HEK293 (cell line): ENCODE data around the gene HIVEP2.
A peak's percentile ranks its signal among the peaks of the same experiment; 100 is the strongest.

Experiments
- CTCF ChIA-PET: fragments of 350-600 bp; formaldehyde crosslinking; extraction: SDS; loops from one replicate; lab custom pipeline; 2021; ENCODE audit warnings: antibody characterized with exemption; lab: Yijun Ruan, JAX
- POLR2A ChIA-PET: fragments of 300-600 bp; formaldehyde crosslinking; extraction: SDS; loops from one replicate; lab custom pipeline; 2020; ENCODE audit warnings: antibody characterized with exemption, inconsistent platforms; lab: Yijun Ruan, JAX
- H3K27ac ChIP-seq: fragments of 200-500 bp; sonication (Bioruptor generic); 2 replicates; pipeline ENCODE4 v1.5.1; 2014; ENCODE audit warnings: low read depth, low read length, control low read depth, inconsistent platforms; ENCODE audit errors: extremely low read depth
- H3K36me3 ChIP-seq, 2 experiments: fragments of 200-500 bp in 1 of 2; sonication (Bioruptor generic) in 1 of 2; 1 replicate in 1 of 2; 2 replicates in 1 of 2; pipeline ENCODE4 v1.5.1; 2014 to 2017; ENCODE audit warnings: inconsistent platforms in 2 of 2, low read length in 2 of 2; ENCODE audit not compliant: control insufficient read depth in 2 of 2, insufficient read depth in 1 of 2
- H3K4me1 ChIP-seq: fragments of 200-500 bp; sonication (Bioruptor generic); 2 replicates; pipeline ENCODE4 v1.5.1; 2014; ENCODE audit warnings: mild to moderate bottlenecking, low read length, inconsistent platforms; ENCODE audit not compliant: control insufficient read depth, insufficient read depth
- H3K4me3 ChIP-seq: 2 replicates; pipeline ENCODE4 v1.5.1; 2011; ENCODE audit warnings: low read depth, mild to moderate bottlenecking, control low read depth, low read length, moderate library complexity
- H3K9me3 ChIP-seq: fragments of 200-500 bp; sonication (Bioruptor generic); 2 replicates; pipeline ENCODE4 v1.5.1; 2014; ENCODE audit warnings: low read depth, low read length, inconsistent platforms; ENCODE audit not compliant: control insufficient read depth, insufficient read depth
- GLIS2 ChIP-seq: fragments of 450-650 bp; formaldehyde crosslinking; IDR thresholded peaks from 2 replicates; pipeline ENCODE4 v1.5.1; 2016; ENCODE audit warnings: missing biosample characterization, missing genetic modification characterization
- MEIS1 ChIP-seq: sonication (generic); formaldehyde crosslinking; IDR thresholded peaks from 2 replicates; pipeline ENCODE4 v1.8.1; 2022; ENCODE audit warnings: missing genetic modification reagents, mild to moderate bottlenecking, borderline replicate concordance
- OSR2 ChIP-seq: fragments of 450-650 bp; formaldehyde crosslinking; IDR thresholded peaks from 2 replicates; pipeline ENCODE4 v1.5.1; 2016; ENCODE audit warnings: missing biosample characterization, missing genetic modification characterization
- PRDM1 ChIP-seq: fragments of 450-650 bp; formaldehyde crosslinking; IDR thresholded peaks from 2 replicates; pipeline ENCODE4; 2016; ENCODE audit warnings: missing biosample characterization, missing genetic modification characterization
- RBAK ChIP-seq: fragments of 450-650 bp; formaldehyde crosslinking; IDR thresholded peaks from 2 replicates; pipeline ENCODE4 v1.5.1; 2016; ENCODE audit warnings: missing biosample characterization, missing genetic modification characterization
- REPIN1 ChIP-seq: fragments of 450-650 bp; formaldehyde crosslinking; IDR thresholded peaks from 2 replicates; pipeline ENCODE4 v1.5.1; 2017; ENCODE audit warnings: missing biosample characterization, missing genetic modification characterization, low read depth
- SETDB1 ChIP-seq: IDR thresholded peaks from one replicate; pipeline ENCODE4 v1.6.1; 2017; ENCODE audit warnings: mild to moderate bottlenecking, low read length, moderate library complexity, mixed read lengths; ENCODE audit not compliant: insufficient read length
- SP7 ChIP-seq: fragments of 450-650 bp; formaldehyde crosslinking; IDR thresholded peaks from 2 replicates; pipeline ENCODE4 v1.5.1; 2016; ENCODE audit warnings: missing biosample characterization, missing genetic modification characterization
- ZBTB21 ChIP-seq: fragments of 450-650 bp; formaldehyde crosslinking; IDR thresholded peaks from 2 replicates; pipeline ENCODE4 v1.5.1; 2017; ENCODE audit warnings: missing biosample characterization, missing genetic modification characterization
- ZBTB8A ChIP-seq: fragments of 450-650 bp; formaldehyde crosslinking; IDR thresholded peaks from 2 replicates; pipeline ENCODE4 v1.5.1; 2016; ENCODE audit warnings: missing biosample characterization, missing genetic modification characterization
- ZFP69B ChIP-seq: fragments of 450-650 bp; formaldehyde crosslinking; IDR thresholded peaks from 2 replicates; pipeline ENCODE4 v1.5.1; 2016; ENCODE audit warnings: missing biosample characterization, missing genetic modification characterization
- ZNF10 ChIP-seq: fragments of 450-650 bp; formaldehyde crosslinking; IDR thresholded peaks from 2 replicates; pipeline ENCODE4 v1.5.1; 2017; ENCODE audit warnings: missing biosample characterization, missing genetic modification characterization
- ZNF121 ChIP-seq: fragments of 450-650 bp; formaldehyde crosslinking; IDR thresholded peaks from 2 replicates; pipeline ENCODE4 v1.5.1; 2016; ENCODE audit warnings: missing biosample characterization, missing genetic modification characterization
- ZNF184 ChIP-seq: fragments of 450-650 bp; IDR thresholded peaks from 2 replicates; pipeline ENCODE4 v1.5.1; 2018; ENCODE audit warnings: missing biosample characterization, mild to moderate bottlenecking, missing genetic modification characterization
- ZNF214 ChIP-seq: fragments of 450-650 bp; formaldehyde crosslinking; IDR thresholded peaks from 2 replicates; pipeline ENCODE4 v1.5.1; 2017; ENCODE audit warnings: missing biosample characterization, mild to moderate bottlenecking, missing genetic modification characterization, borderline replicate concordance
- ZNF433 ChIP-seq: fragments of 450-650 bp; formaldehyde crosslinking; IDR thresholded peaks from 2 replicates; pipeline ENCODE4 v1.5.1; 2016; ENCODE audit warnings: missing biosample characterization, missing genetic modification characterization, low read depth
- ZNF501 ChIP-seq: fragments of 450-650 bp; formaldehyde crosslinking; IDR thresholded peaks from 2 replicates; pipeline ENCODE4 v1.5.1; 2016; ENCODE audit warnings: missing biosample characterization, missing genetic modification characterization
- ZNF510 ChIP-seq: fragments of 450-650 bp; formaldehyde crosslinking; IDR thresholded peaks from 2 replicates; pipeline ENCODE4 v1.5.1; 2018; ENCODE audit warnings: mild to moderate bottlenecking, missing genetic modification characterization, missing biosample characterization; ENCODE audit not compliant: insufficient replicate concordance
- ZNF514 ChIP-seq: fragments of 450-650 bp; formaldehyde crosslinking; IDR thresholded peaks from 2 replicates; pipeline ENCODE4 v1.5.1; 2016; ENCODE audit warnings: missing biosample characterization, missing genetic modification characterization
- ZNF530 ChIP-seq: fragments of 450-650 bp; formaldehyde crosslinking; IDR thresholded peaks from 2 replicates; pipeline ENCODE4 v1.5.1; 2016; ENCODE audit warnings: low read depth, missing biosample characterization, missing genetic modification characterization
- ZNF561 ChIP-seq: fragments of 450-650 bp; IDR thresholded peaks from 2 replicates; pipeline ENCODE4 v1.5.1; 2018; ENCODE audit warnings: missing biosample characterization, missing genetic modification characterization, borderline replicate concordance
- ZNF600 ChIP-seq: fragments of 450-650 bp; formaldehyde crosslinking; IDR thresholded peaks from 2 replicates; pipeline ENCODE4 v1.5.1; 2016; ENCODE audit warnings: missing biosample characterization, missing genetic modification characterization
- ZNF629 ChIP-seq: fragments of 450-650 bp; formaldehyde crosslinking; IDR thresholded peaks from 2 replicates; pipeline ENCODE4 v1.5.1; 2017; ENCODE audit warnings: missing biosample characterization, missing genetic modification characterization
- ZNF654 ChIP-seq: fragments of 450-650 bp; formaldehyde crosslinking; IDR thresholded peaks from 2 replicates; pipeline ENCODE4 v1.5.1; 2016; ENCODE audit warnings: low read depth, missing biosample characterization, missing genetic modification characterization
- ZNF660 ChIP-seq: fragments of 450-650 bp; IDR thresholded peaks from 2 replicates; pipeline ENCODE4 v1.5.1; 2018; ENCODE audit warnings: missing biosample characterization, mild to moderate bottlenecking, missing genetic modification characterization
- ZNF707 ChIP-seq: fragments of 450-650 bp; formaldehyde crosslinking; IDR thresholded peaks from 2 replicates; pipeline ENCODE4 v1.5.1; 2016; ENCODE audit warnings: missing biosample characterization, missing genetic modification characterization
- ZNF777 ChIP-seq: fragments of 450-650 bp; formaldehyde crosslinking; IDR thresholded peaks from 2 replicates; pipeline ENCODE4 v1.5.1; 2017; ENCODE audit warnings: missing biosample characterization, missing genetic modification characterization, borderline replicate concordance
- ZSCAN23 ChIP-seq: fragments of 450-650 bp; formaldehyde crosslinking; IDR thresholded peaks from 2 replicates; pipeline ENCODE4 v1.5.1; 2016; ENCODE audit warnings: missing biosample characterization, missing genetic modification characterization
- TF ChIP-seq, protein P1 (sequence below): fragments of 450-650 bp; formaldehyde crosslinking; IDR thresholded peaks from 2 replicates; pipeline ENCODE4 v1.5.1; 2016; ENCODE audit warnings: missing biosample characterization, missing genetic modification characterization
- TF ChIP-seq, protein P2 (sequence below): fragments of 450-650 bp; formaldehyde crosslinking; IDR thresholded peaks from 2 replicates; pipeline ENCODE4 v1.5.1; 2016; ENCODE audit warnings: missing biosample characterization, missing genetic modification characterization
- TF ChIP-seq, protein P3 (sequence below): fragments of 450-650 bp; formaldehyde crosslinking; IDR thresholded peaks from 2 replicates; pipeline ENCODE4 v1.5.1; 2017; ENCODE audit warnings: missing biosample characterization, mild to moderate bottlenecking, missing genetic modification characterization, moderate library complexity
- TF ChIP-seq, protein P4 (sequence below): fragments of 450-650 bp; formaldehyde crosslinking; optimal IDR thresholded peaks from 2 replicates; pipeline ENCODE3; 2016; ENCODE audit warnings: missing biosample characterization, mild to moderate bottlenecking, missing genetic modification characterization

The HIVEP2 gene

DNA sequence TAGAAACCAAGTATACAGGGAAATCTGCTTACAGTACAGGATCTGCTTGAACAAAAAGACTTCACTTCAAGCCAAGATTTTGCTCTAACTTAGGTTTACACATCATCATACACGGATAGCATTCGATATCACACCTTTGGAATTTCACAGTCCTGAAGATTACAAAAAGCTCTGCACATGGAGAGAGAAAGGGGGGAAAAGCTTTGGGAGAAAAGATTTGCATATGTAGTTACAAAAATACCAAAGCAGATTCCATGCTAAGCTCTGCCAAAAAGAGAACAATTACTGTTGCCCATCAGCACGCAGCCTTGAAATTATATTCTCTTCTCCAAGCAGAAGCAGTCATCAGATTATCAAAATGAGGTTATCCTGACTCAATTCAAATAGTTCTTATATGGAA lies 62.0 kb downstream of the HIVEP2 start:
- ChIA-PET CTCF (interaction anchor here (0.6 to 1.7 kb wide), 6 partner anchors 20 to 222 kb away, joined by 3 to 6 read pairs (median 4); no protein-coding TSS in a partner anchor), POLR2A (interaction anchor here (1.0 to 2.1 kb wide), 4 partner anchors 11 to 177 kb away, joined by 3 to 5 read pairs (median 3); partner anchors contain the start of gene HIVEP2)
- Histone ChIP-seq H3K4me3 (no peak overlapping the region), H3K27ac (no peak overlapping the region), H3K36me3 (no peaks in the 10 kb centered on the region), H3K4me1 (peaks cover 11% of the 10 kb centered on the region), H3K9me3 (no peaks in the 10 kb centered on the region)
- TF ChIP-seq ZNF600 (no peak), SETDB1 (no peak)

DNA sequence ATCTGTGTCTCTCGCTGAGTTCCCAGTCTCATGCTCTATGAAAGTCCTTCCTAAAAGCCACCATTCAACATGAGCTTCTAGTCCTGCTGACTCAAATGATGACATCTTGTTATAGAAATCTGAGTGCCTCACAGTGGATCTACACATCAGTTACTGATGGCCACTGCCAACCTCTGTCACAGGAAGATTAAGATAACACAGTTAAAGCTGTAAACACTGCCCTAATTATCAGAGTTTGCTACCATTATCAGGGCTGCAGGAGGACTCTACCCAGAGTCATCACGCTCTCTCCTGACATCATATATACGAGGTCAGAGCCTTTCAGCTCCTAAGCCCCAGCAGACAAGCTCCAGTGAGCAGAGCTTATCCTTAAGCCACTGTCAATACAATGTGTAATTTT lies 63.2 kb downstream of the HIVEP2 start:
- no peaks in the 10 kb centered on the region for H3K9me3 ChIP-seq
- H3K27ac ChIP-seq, result no peak overlapping the region
- no peak overlapping the region for H3K4me3 ChIP-seq
- ChIA-PET POLR2A (interaction anchor here (0.7 to 2.1 kb wide), 5 partner anchors 9 to 486 kb away, joined by 3 to 5 read pairs (median 3); partner anchors contain the start of gene HIVEP2), CTCF (interaction anchor here (0.6 to 1.7 kb wide), 5 partner anchors 13 to 183 kb away, joined by 3 to 6 read pairs (median 4); no protein-coding TSS in a partner anchor)
- H3K4me1 ChIP-seq, result peaks cover 11% of the 10 kb centered on the region
- H3K36me3 ChIP-seq, result no peaks in the 10 kb centered on the region
- TF ChIP-seq ZFP69B (tag by site-specific recombination) (peak; percentile 49; the same call in 1 of the 2 replicates), ZNF561 (tag by site-specific recombination) (no peak), ZNF629 (tag by site-specific recombination) (peak; percentile 84), ZNF530 (tag by site-specific recombination) (no peak), ZNF433 (tag by site-specific recombination) (no peak), ZNF214 (tag by site-specific recombination) (no peak), ZNF121 (tag by site-specific recombination) (no peak), SP7 (tag by site-specific recombination) (peak; percentile 40; the same call in 1 of the 2 replicates), REPIN1 (tag by site-specific recombination) (no peak), ZNF10 (0 out of 2 replicates have a peak, but pooled peaks have one; percentile 34), ZNF184 (0 out of 2 replicates have a peak, but pooled peaks have one; percentile 41), ZSCAN23 (tag by site-specific recombination) (no peak), RBAK (tag by site-specific recombination) (no peak), ZNF654 (tag by site-specific recombination) (no peak), ZNF660 (tag by site-specific recombination) (peak; percentile 91), OSR2 (tag by site-specific recombination) (peak; percentile 83), ZNF510 (no peak), GLIS2 (tag by site-specific recombination) (no peak), ZNF501 (no peak), PRDM1 (tag by site-specific recombination) (no peak), ZNF514 (tag by site-specific recombination) (no peak), ZNF777 (tag by site-specific recombination) (no peak), ZNF707 (tag by site-specific recombination) (no peak), ZBTB21 (tag by site-specific recombination) (peak; percentile 72), ZBTB8A (no peak), MEIS1 (no peak)
- TF ChIP-seq, protein P1, sequence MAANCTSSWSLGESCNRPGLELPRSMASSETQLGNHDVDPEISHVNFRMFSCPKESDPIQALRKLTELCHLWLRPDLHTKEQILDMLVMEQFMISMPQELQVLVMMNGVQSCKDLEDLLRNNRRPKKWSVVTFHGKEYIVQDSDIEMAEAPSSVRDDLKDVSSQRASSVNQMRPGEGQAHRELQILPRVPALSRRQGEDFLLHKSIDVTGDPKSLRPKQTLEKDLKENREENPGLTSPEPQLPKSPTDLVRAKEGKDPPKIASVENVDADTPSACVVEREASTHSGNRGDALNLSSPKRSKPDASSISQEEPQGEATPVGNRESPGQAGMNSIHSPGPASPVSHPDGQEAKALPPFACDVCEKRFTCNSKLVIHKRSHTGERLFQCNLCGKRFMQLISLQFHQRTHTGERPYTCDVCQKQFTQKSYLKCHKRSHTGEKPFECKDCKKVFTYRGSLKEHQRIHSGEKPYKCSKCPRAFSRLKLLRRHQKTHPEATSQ (tag by site-specific recombination), result no peak
- TF ChIP-seq, protein P2, sequence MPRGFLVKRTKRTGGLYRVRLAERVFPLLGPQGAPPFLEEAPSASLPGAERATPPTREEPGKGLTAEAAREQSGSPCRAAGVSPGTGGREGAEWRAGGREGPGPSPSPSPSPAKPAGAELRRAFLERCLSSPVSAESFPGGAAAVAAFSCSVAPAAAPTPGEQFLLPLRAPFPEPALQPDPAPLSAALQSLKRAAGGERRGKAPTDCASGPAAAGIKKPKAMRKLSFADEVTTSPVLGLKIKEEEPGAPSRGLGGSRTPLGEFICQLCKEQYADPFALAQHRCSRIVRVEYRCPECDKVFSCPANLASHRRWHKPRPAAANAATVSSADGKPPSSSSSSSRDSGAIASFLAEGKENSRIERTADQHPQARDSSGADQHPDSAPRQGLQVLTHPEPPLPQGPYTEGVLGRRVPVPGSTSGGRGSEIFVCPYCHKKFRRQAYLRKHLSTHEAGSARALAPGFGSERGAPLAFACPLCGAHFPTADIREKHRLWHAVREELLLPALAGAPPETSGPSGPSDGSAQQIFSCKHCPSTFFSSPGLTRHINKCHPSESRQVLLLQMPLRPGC (tag by site-specific recombination), result no peak
- TF ChIP-seq, protein P3, sequence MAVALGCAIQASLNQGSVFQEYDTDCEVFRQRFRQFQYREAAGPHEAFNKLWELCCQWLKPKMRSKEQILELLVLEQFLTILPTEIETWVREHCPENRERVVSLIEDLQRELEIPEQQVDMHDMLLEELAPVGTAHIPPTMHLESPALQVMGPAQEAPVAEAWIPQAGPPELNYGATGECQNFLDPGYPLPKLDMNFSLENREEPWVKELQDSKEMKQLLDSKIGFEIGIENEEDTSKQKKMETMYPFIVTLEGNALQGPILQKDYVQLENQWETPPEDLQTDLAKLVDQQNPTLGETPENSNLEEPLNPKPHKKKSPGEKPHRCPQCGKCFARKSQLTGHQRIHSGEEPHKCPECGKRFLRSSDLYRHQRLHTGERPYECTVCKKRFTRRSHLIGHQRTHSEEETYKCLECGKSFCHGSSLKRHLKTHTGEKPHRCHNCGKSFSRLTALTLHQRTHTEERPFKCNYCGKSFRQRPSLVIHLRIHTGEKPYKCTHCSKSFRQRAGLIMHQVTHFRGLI (tag by site-specific recombination), result no peak
- TF ChIP-seq, protein P4, sequence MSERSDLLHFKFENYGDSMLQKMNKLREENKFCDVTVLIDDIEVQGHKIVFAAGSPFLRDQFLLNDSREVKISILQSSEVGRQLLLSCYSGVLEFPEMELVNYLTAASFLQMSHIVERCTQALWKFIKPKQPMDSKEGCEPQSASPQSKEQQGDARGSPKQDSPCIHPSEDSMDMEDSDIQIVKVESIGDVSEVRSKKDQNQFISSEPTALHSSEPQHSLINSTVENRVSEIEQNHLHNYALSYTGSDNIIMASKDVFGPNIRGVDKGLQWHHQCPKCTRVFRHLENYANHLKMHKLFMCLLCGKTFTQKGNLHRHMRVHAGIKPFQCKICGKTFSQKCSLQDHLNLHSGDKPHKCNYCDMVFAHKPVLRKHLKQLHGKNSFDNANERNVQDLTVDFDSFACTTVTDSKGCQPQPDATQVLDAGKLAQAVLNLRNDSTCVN (tag by site-specific recombination), result no peak
